Muscle layer of duodenum (tissue), 2 donors: ENCODE measurements around the gene OR5D14.

Experiments
- H3K27ac ChIP-seq: one replicate; pipeline ENCODE4 v1.7.0; 2013; ENCODE audit warnings: mild to moderate bottlenecking, low read length
- H3K27me3 ChIP-seq: one replicate; pipeline ENCODE4 v1.7.0; 2013; ENCODE audit warnings: low read depth, mild to moderate bottlenecking, control low read depth, low read length
- H3K36me3 ChIP-seq, 2 donors: one replicate each; pipeline ENCODE4 v1.7.0; 2013; ENCODE audit warnings: low read length in 2 of 2, control low read depth in 1 of 2, mild to moderate bottlenecking in 1 of 2; ENCODE audit not compliant: insufficient read depth in 2 of 2, control insufficient read depth in 1 of 2
- H3K4me1 ChIP-seq, 2 donors: one replicate each; pipeline ENCODE4 v1.7.0; 2013; ENCODE audit warnings: low read length in 2 of 2, mild to moderate bottlenecking in 2 of 2, control low read depth in 1 of 2, moderate library complexity in 1 of 2; ENCODE audit not compliant: insufficient read depth in 2 of 2, control insufficient read depth in 1 of 2
- H3K4me3 ChIP-seq, 2 donors: one replicate each; pipeline ENCODE4 v1.7.0; 2013; ENCODE audit warnings: low read length in 2 of 2, low read depth in 1 of 2, mild to moderate bottlenecking in 1 of 2
- H3K9me3 ChIP-seq, 2 donors: one replicate each; pipeline ENCODE4 v1.7.0; 2013; ENCODE audit warnings: low read length in 2 of 2, control low read depth in 1 of 2, mild to moderate bottlenecking in 1 of 2; ENCODE audit not compliant: control insufficient read depth in 1 of 2
- donor health status: healthy.

The OR5D14 gene

GRCh38 chr11:55795256-55795655 is at the start of gene OR5D14:
Gene OR5D14 (plus strand): TSS chr11:55795556. CDS start chr11:55795556, 0 bp downstream.
- Histone ChIP-seq H3K27ac (no peak within 1 kb of the TSS), H3K36me3 (no peaks in the 10 kb centered on the region), H3K4me3 (no peak within 1 kb of the TSS), H3K9me3 (no peaks in the 10 kb centered on the region), H3K4me1 (no peaks in the 10 kb centered on the region), H3K27me3 (no peaks in the 10 kb centered on the region)

GRCh38 chr11:55773138-55773537 is 22.2 kb upstream of the OR5D14 start, which contains the start of gene OR5D13:
Gene OR5D13 (plus strand): TSS chr11:55773438. CDS start chr11:55773438, 0 bp downstream.
- no peaks in the 10 kb centered on the region for H3K4me1 ChIP-seq
- H3K36me3 ChIP-seq, result no peaks in the 10 kb centered on the region
- no peaks in the 10 kb centered on the region for H3K27me3 ChIP-seq
- no peak within 1 kb of the TSS for H3K4me3 ChIP-seq
- H3K27ac ChIP-seq, result no peak within 1 kb of the TSS
- no peaks in the 10 kb centered on the region for H3K9me3 ChIP-seq

- H3K4me3 ChIP-seq, result no peak overlapping the region
- no peaks in the 10 kb centered on the region for H3K4me1 ChIP-seq
- no peaks in the 10 kb centered on the region for H3K9me3 ChIP-seq
- no peaks in the 10 kb centered on the region for H3K36me3 ChIP-seq
- H3K27ac ChIP-seq, result no peak overlapping the region
- no peaks in the 10 kb centered on the region for H3K27me3 ChIP-seq
Observed at GRCh38 chr11:55791606-55792005, 3.8 kb upstream of the OR5D14 start.

- no peak overlapping the region for H3K27ac ChIP-seq
- no peak overlapping the region for H3K4me3 ChIP-seq
- no peaks in the 10 kb centered on the region for H3K9me3 ChIP-seq
- H3K4me1 ChIP-seq, result no peaks in the 10 kb centered on the region
- H3K27me3 ChIP-seq, result no peaks in the 10 kb centered on the region
- no peaks in the 10 kb centered on the region for H3K36me3 ChIP-seq
Observed at GRCh38 chr11:55793321-55793720, 2.0 kb upstream of the OR5D14 start.

- Histone ChIP-seq H3K27ac (no peak overlapping the region), H3K27me3 (no peaks in the 10 kb centered on the region), H3K4me3 (no peak overlapping the region), H3K4me1 (no peaks in the 10 kb centered on the region), H3K36me3 (no peaks in the 10 kb centered on the region), H3K9me3 (peaks cover 0 to 10% of the 10 kb centered on the region in 2 donors)
Observed at GRCh38 chr11:55806248-55806647, 10.9 kb downstream of the OR5D14 start.

GRCh38 chr11:55811067-55811466 is 15.7 kb downstream of the OR5D14 start, which contains the start of gene OR5L1:
Gene OR5L1 (plus strand): TSS chr11:55811367. CDS start chr11:55811467, 100 bp downstream.
- Histone ChIP-seq H3K27me3 (no peaks in the 10 kb centered on the region), H3K4me3 (no peak within 1 kb of the TSS), H3K9me3 (peaks cover 0 to 4% of the 10 kb centered on the region in 2 donors), H3K36me3 (no peaks in the 10 kb centered on the region), H3K4me1 (no peaks in the 10 kb centered on the region), H3K27ac (no peak within 1 kb of the TSS)

- no peaks in the 10 kb centered on the region for H3K4me1 ChIP-seq
- H3K9me3 ChIP-seq, result no peaks in the 10 kb centered on the region
- H3K36me3 ChIP-seq, result no peaks in the 10 kb centered on the region
- H3K4me3 ChIP-seq, result no peak within 1 kb of the TSS
- no peak within 1 kb of the TSS for H3K27ac ChIP-seq
- H3K27me3 ChIP-seq, result no peaks in the 10 kb centered on the region
Observed at GRCh38 chr11:55819330-55819729, 24.0 kb downstream of the OR5D14 start, which contains the start of gene OR5D18. Gene OR5D18 (plus strand): TSS chr11:55819630. CDS start chr11:55819630, 0 bp downstream.

GRCh38 chr11:55826919-55827318 is 31.6 kb downstream of the OR5D14 start, which contains the start of gene OR5L2:
Gene OR5L2 (plus strand): TSS chr11:55827219. CDS start chr11:55827219, 0 bp downstream.
- H3K4me3 ChIP-seq, result no peak within 1 kb of the TSS
- no peaks in the 10 kb centered on the region for H3K36me3 ChIP-seq
- H3K27me3 ChIP-seq, result no peaks in the 10 kb centered on the region
- no peaks in the 10 kb centered on the region for H3K9me3 ChIP-seq
- H3K27ac ChIP-seq, result no peak within 1 kb of the TSS
- no peaks in the 10 kb centered on the region for H3K4me1 ChIP-seq

GRCh38 chr11:55838452-55838851 is 43.1 kb downstream of the OR5D14 start, which contains the start of gene OR5D16:
Gene OR5D16 (plus strand): TSS chr11:55838752. CDS start chr11:55838752, 0 bp downstream.
- Histone ChIP-seq H3K27ac (no peak within 1 kb of the TSS), H3K27me3 (no peaks in the 10 kb centered on the region)

More at GRCh38 chr11:55838452-55838851, 43.1 kb downstream of the OR5D14 start, which contains the start of gene OR5D16:
- Histone ChIP-seq H3K36me3 (no peaks in the 10 kb centered on the region), H3K9me3 (peaks cover 0 to 9% of the 10 kb centered on the region in 2 donors), H3K4me3 (no peak within 1 kb of the TSS), H3K4me1 (no peaks in the 10 kb centered on the region)
